CD4-positive, alpha-beta memory T cell (primary cell): ENCODE results near the gene MT1B. TPM values are rescaled to one million over a fixed set of nuclear protein-coding genes. Genes with fewer than 3 reads are reported as not detected.
A peak's percentile ranks its signal among the peaks of the same experiment; 100 is the strongest.

ENCODE experiments used
- CTCF ChIA-PET: fragments of 350-600 bp; sonication (Branson Sonifier 250); formaldehyde crosslinking; loops from one replicate; lab custom pipeline; 2021; ENCODE audit warnings: inconsistent platforms; ENCODE audit not compliant: partially characterized antibody; lab: Charles Lee
- POLR2A ChIA-PET: fragments of 350-600 bp; sonication (Branson Sonifier 250); formaldehyde crosslinking; loops from one replicate; lab custom pipeline; 2021; ENCODE audit not compliant: partially characterized antibody; lab: Charles Lee
- DNase-seq, 5 donors: peaks; one replicate each; pipeline versions ENCODE4 v3.0.0 to v3.0.0-alpha.2; 2020 to 2022; ENCODE audit warnings: mixed read lengths in 1 of 5
- H3K27ac ChIP-seq: one replicate; pipeline ENCODE4 v1.7.0; 2013; ENCODE audit warnings: low read depth, low read length
- H3K27me3 ChIP-seq: 2 replicates; pipeline ENCODE4 v1.7.0; 2013; ENCODE audit warnings: mild to moderate bottlenecking, low read length, moderate library complexity; ENCODE audit not compliant: insufficient read depth
- H3K36me3 ChIP-seq: 2 replicates; pipeline ENCODE4 v1.7.0; 2013; ENCODE audit warnings: mild to moderate bottlenecking, low read length, moderate library complexity; ENCODE audit not compliant: insufficient read depth
- H3K4me1 ChIP-seq: 2 replicates; pipeline ENCODE4 v1.7.0; 2013; ENCODE audit warnings: mild to moderate bottlenecking, low read length, moderate library complexity; ENCODE audit not compliant: insufficient read depth
- H3K4me3 ChIP-seq, 2 donors: one replicate each; pipeline ENCODE4 v1.7.0; 2013; ENCODE audit warnings: low read length in 2 of 2, mild to moderate bottlenecking in 1 of 2
- H3K9me3 ChIP-seq, 2 donors: one replicate each; pipeline ENCODE4 v1.7.0; 2013; ENCODE audit warnings: low read length in 2 of 2, control low read depth in 1 of 2; ENCODE audit not compliant: control insufficient read depth in 1 of 2
- H3K27ac Mint-ChIP-seq, 7 donors: one replicate each; pipeline ENCODE4 v1.8.0; 2020 to 2021; ENCODE audit warnings: mixed read lengths in 7 of 7, mild to moderate bottlenecking in 6 of 7, inconsistent platforms in 3 of 7, moderate library complexity in 3 of 7
- H3K27me3 Mint-ChIP-seq, 2 donors: one replicate each; pipeline ENCODE4 v1.8.0; 2020 to 2021; ENCODE audit warnings: mixed read lengths in 2 of 2
- H3K36me3 Mint-ChIP-seq, 2 donors: one replicate each; pipeline ENCODE4 v1.8.0; 2020 to 2021; ENCODE audit warnings: mixed read lengths in 2 of 2, inconsistent platforms in 1 of 2, mild to moderate bottlenecking in 1 of 2
- H3K4me1 Mint-ChIP-seq, 4 donors: one replicate each; pipeline ENCODE4 v1.8.0; 2020 to 2021; ENCODE audit warnings: mixed read lengths in 4 of 4, mild to moderate bottlenecking in 1 of 4
- H3K4me3 Mint-ChIP-seq, 8 donors: one replicate each; pipeline ENCODE4 v1.8.0; 2020 to 2021; ENCODE audit warnings: mixed read lengths in 8 of 8, mild to moderate bottlenecking in 7 of 8, moderate library complexity in 6 of 8, inconsistent platforms in 3 of 8
- H3K9me3 Mint-ChIP-seq, 8 donors: one replicate each; pipeline ENCODE4 v1.8.0; 2020 to 2021; ENCODE audit warnings: mixed read lengths in 8 of 8, mild to moderate bottlenecking in 5 of 8, inconsistent platforms in 3 of 8, moderate library complexity in 1 of 8
- intact Hi-C: fragments of 100-400 bp; cut with micrococcal nuclease; formaldehyde crosslinking; loops from one replicate; pipeline ENCODE4 v1.15.1; 2023
- polyA plus RNA-seq, 2 donors: library from polyadenylated mRNA; unstranded; fragments of 300-500 nt; fragmentation: Illumina TruSeq; gene quantifications; one replicate each; pipeline ENCODE4 v1.2.3, GENCODE V29; 2021
- total RNA-seq, 2 experiments: library from RNA; stranded (reverse); gene quantifications; one replicate each; pipeline ENCODE4 v1.2.3, GENCODE V29; 2021

MT1B gene
- total and polyA plus RNA-seq, 4 experiments from 2014 or later = not detected

GRCh38 chr16:56641166-56641565, 10.5 kb upstream of the MT1B start:
- H3K27ac ChIP-seq = no peak overlapping the region
- no peaks in the 10 kb centered on the region for H3K9me3 Mint-ChIP-seq
- H3K27me3 Mint-ChIP-seq = peaks cover 30 to 39% of the 10 kb centered on the region in 2 donors
- H3K27ac Mint-ChIP-seq = no peak overlapping the region
- no peak overlapping the region for H3K4me3 ChIP-seq
- intact Hi-C loops = no loop called here
- POLR2A ChIA-PET = interaction anchor here (1.1 kb wide), 1 partner anchor 16 kb away, joined by 3 read pairs; the partner anchor contains the start of gene MT1F
- peaks cover 19% of the 10 kb centered on the region for H3K4me1 ChIP-seq
- no peak for DNase-seq
- CTCF ChIA-PET = interaction anchor here (0.9 to 5.1 kb wide), 2 partner anchors 38 to 61 kb away, joined by 4 to 48 read pairs; no protein-coding TSS in a partner anchor
- H3K27me3 ChIP-seq = peaks cover 22% of the 10 kb centered on the region
- H3K4me3 Mint-ChIP-seq = no peak overlapping the region
- H3K4me1 Mint-ChIP-seq = peaks cover 23 to 42% (median 25%) of the 10 kb centered on the region in 4 donors
- no peaks in the 10 kb centered on the region for H3K9me3 ChIP-seq
- no peaks in the 10 kb centered on the region for H3K36me3 ChIP-seq
- H3K36me3 Mint-ChIP-seq = no peaks in the 10 kb centered on the region

GRCh38 chr16:56643080-56643778, 8.5 kb upstream of the MT1B start:
- Mint-ChIP-seq H3K4me3 (peak overlapping the region; percentile 75 to 84 (median 79)), H3K9me3 (no peaks in the 10 kb centered on the region), H3K27me3 (peaks cover 12 to 23% of the 10 kb centered on the region in 2 donors), H3K27ac (peak overlapping the region in 5 of 7 donors; percentile 63 to 77 (median 67)), H3K36me3 (no peaks in the 10 kb centered on the region), H3K4me1 (peaks cover 18 to 22% (median 19%) of the 10 kb centered on the region in 4 donors)
- Histone ChIP-seq H3K27ac (no peak overlapping the region), H3K27me3 (peaks cover 14% of the 10 kb centered on the region), H3K9me3 (no peaks in the 10 kb centered on the region), H3K36me3 (no peaks in the 10 kb centered on the region), H3K4me3 (peak overlapping the region in 1 of 2 donors; percentile 0), H3K4me1 (peaks cover 16% of the 10 kb centered on the region)
- CTCF ChIA-PET = interaction anchor here (0.7 to 5.1 kb wide), 20 partner anchors 10 to 129 kb away, joined by 3 to 48 read pairs (median 4); partner anchors contain the start of genes MT1E, MT1X and MT2A
- intact Hi-C loops = loop anchor here (1.0 to 2.0 kb wide), 5 partner anchors 14 to 66 kb away; partner anchors contain the start of genes MT1F, MT1X and MT2A
- peak; percentile 63 to 76 (median 71) for DNase-seq
- POLR2A ChIA-PET = interaction anchor here (0.6 to 3.5 kb wide), 13 partner anchors 14 to 58 kb away, joined by 3 to 21 read pairs (median 3); partner anchors contain the start of genes MT1E, MT1F, MT1X and MT2A

- peaks cover 8% of the 10 kb centered on the region for H3K27me3 ChIP-seq
- no peaks in the 10 kb centered on the region for H3K36me3 ChIP-seq
- ChIA-PET CTCF (interaction anchor here (0.7 to 5.1 kb wide), 19 partner anchors 9 to 130 kb away, joined by 3 to 48 read pairs (median 5); partner anchors contain the start of genes MT1E, MT1X and MT2A), POLR2A (interaction anchor here (0.5 to 3.5 kb wide), 13 partner anchors 9 to 58 kb away, joined by 3 to 21 read pairs (median 3); partner anchors contain the start of genes MT1E, MT1F, MT1X and MT2A)
- peak overlapping the region in 1 of 2 donors; percentile 0 for H3K4me3 ChIP-seq
- no peaks in the 10 kb centered on the region for H3K9me3 ChIP-seq
- H3K4me1 Mint-ChIP-seq = peaks cover 16 to 22% (median 18%) of the 10 kb centered on the region in 4 donors
- H3K9me3 Mint-ChIP-seq = no peaks in the 10 kb centered on the region
- H3K27ac ChIP-seq = no peak overlapping the region
- H3K27ac Mint-ChIP-seq = peak overlapping the region in 5 of 7 donors; percentile 41 to 77 (median 63)
- intact Hi-C loops = loop anchor here (1.0 to 2.0 kb wide), 5 partner anchors 13 to 67 kb away; partner anchors contain the start of genes MT1F, MT1X and MT2A
- DNase-seq = no peak
- peaks cover 12 to 19% of the 10 kb centered on the region in 2 donors for H3K27me3 Mint-ChIP-seq
- H3K4me1 ChIP-seq = peaks cover 16% of the 10 kb centered on the region
- H3K4me3 Mint-ChIP-seq = peak overlapping the region; percentile 75 to 84 (median 79)
- H3K36me3 Mint-ChIP-seq = no peaks in the 10 kb centered on the region
These were observed 7.9 kb upstream of the MT1B start for GRCh38 chr16:56643833-56644232.

- intact Hi-C loops = no loop called here
- Histone ChIP-seq H3K4me3 (no peak overlapping the region), H3K36me3 (no peaks in the 10 kb centered on the region), H3K4me1 (peaks cover 16% of the 10 kb centered on the region), H3K27ac (no peak overlapping the region), H3K27me3 (no peaks in the 10 kb centered on the region), H3K9me3 (no peaks in the 10 kb centered on the region)
- peaks cover 16 to 22% (median 18%) of the 10 kb centered on the region in 4 donors for H3K4me1 Mint-ChIP-seq
- H3K27ac Mint-ChIP-seq = no peak overlapping the region
- H3K36me3 Mint-ChIP-seq = no peaks in the 10 kb centered on the region
- no peaks in the 10 kb centered on the region for H3K9me3 Mint-ChIP-seq
- CTCF ChIA-PET = interaction anchor here (5.1 kb wide), 1 partner anchor 57 kb away, joined by 48 read pairs; no protein-coding TSS in a partner anchor
- POLR2A ChIA-PET = no interaction called here
- H3K4me3 Mint-ChIP-seq = no peak overlapping the region
- no peak for DNase-seq
- H3K27me3 Mint-ChIP-seq = peaks cover 5 to 12% of the 10 kb centered on the region in 2 donors
These were observed 6.4 kb upstream of the MT1B start for GRCh38 chr16:56645311-56645710.

GRCh38 chr16:56645838-56646237, 5.8 kb upstream of the MT1B start:
- intact Hi-C loops = no loop called here
- Mint-ChIP-seq H3K27me3 (peaks cover 5 to 8% of the 10 kb centered on the region in 2 donors), H3K27ac (peak overlapping the region in 1 of 7 donors; percentile 16), H3K9me3 (no peaks in the 10 kb centered on the region), H3K4me3 (no peak overlapping the region), H3K36me3 (no peaks in the 10 kb centered on the region), H3K4me1 (peaks cover 16 to 22% (median 18%) of the 10 kb centered on the region in 4 donors)
- Histone ChIP-seq H3K4me3 (no peak overlapping the region), H3K4me1 (peaks cover 16% of the 10 kb centered on the region), H3K36me3 (no peaks in the 10 kb centered on the region), H3K27me3 (no peaks in the 10 kb centered on the region), H3K9me3 (no peaks in the 10 kb centered on the region), H3K27ac (no peak overlapping the region)
- ChIA-PET CTCF (no interaction called here), POLR2A (no interaction called here)
- no peak for DNase-seq

- CTCF ChIA-PET = no interaction called here
- POLR2A ChIA-PET = no interaction called here
- H3K9me3 Mint-ChIP-seq = no peaks in the 10 kb centered on the region
- Histone ChIP-seq H3K36me3 (no peaks in the 10 kb centered on the region), H3K4me3 (no peak overlapping the region), H3K27ac (no peak overlapping the region), H3K27me3 (no peaks in the 10 kb centered on the region), H3K9me3 (no peaks in the 10 kb centered on the region), H3K4me1 (peaks cover 14% of the 10 kb centered on the region)
- peaks cover 12 to 16% (median 13%) of the 10 kb centered on the region in 4 donors for H3K4me1 Mint-ChIP-seq
- no peak overlapping the region for H3K4me3 Mint-ChIP-seq
- H3K27me3 Mint-ChIP-seq = peaks cover 8 to 11% of the 10 kb centered on the region in 2 donors
- H3K36me3 Mint-ChIP-seq = no peaks in the 10 kb centered on the region
- intact Hi-C loops = no loop called here
- DNase-seq = no peak
- no peak overlapping the region for H3K27ac Mint-ChIP-seq
These were observed 3.9 kb upstream of the MT1B start for GRCh38 chr16:56647641-56648431.
